HCT116 (cell line): ENCODE data around the gene STX2. TPM values are rescaled to one million over a fixed set of nuclear protein-coding genes. Genes with fewer than 3 reads are reported as not detected.

ENCODE experiments used
- ATAC-seq: fragments of 200-7000 bp; cut with Tn5 transposase; 2 replicates; pipeline ENCODE4 v1.9.1; 2020; ENCODE audit warnings: mild to moderate bottlenecking, moderate library complexity
- BruUV-seq: library from RNA; stranded (reverse); fragments of 400-500 nt; replicated peaks from 2 replicates; lab custom pipeline; 2021; lab: Mats Ljungman, UMichigan
- CTCF ChIA-PET: fragments of 300-600 bp; sonication (Branson Sonifier 250); formaldehyde crosslinking; loops from one replicate; lab custom pipeline; 2021; ENCODE audit warnings: antibody characterized with exemption; lab: Charles Lee
- POLR2A ChIA-PET: fragments of 300-600, 350-600 bp; sonication (Branson Sonifier 250); formaldehyde crosslinking; loops from one replicate; lab custom pipeline; 2021; ENCODE audit warnings: antibody characterized with exemption; lab: Charles Lee
- RAD21 ChIA-PET, 2 experiments: fragments of 300-600 bp; sonication (Branson Sonifier 250); formaldehyde crosslinking; loops; one replicate each; lab custom pipeline; 2023; ENCODE audit warnings: low total read pairs in 2 of 2; ENCODE audit not compliant: uncharacterized antibody in 2 of 2, unreplicated experiment in 2 of 2, low non-redundant PET in 1 of 2; lab: Charles Lee
- DNase-seq: peaks from one replicate; pipeline ENCODE4 v3.0.0-alpha.2; 2010; ENCODE audit warnings: low read depth, low spot score
- H2AFZ ChIP-seq: fragments of 200-600 bp; shearing (Covaris generic), sonication (generic); 2 replicates; pipeline ENCODE4 v1.6.1; 2017; ENCODE audit warnings: low read depth, mixed run types, mixed read lengths, antibody characterized with exemption, low read length; ENCODE audit not compliant: poor library complexity, severe bottlenecking
- H3K27ac ChIP-seq: 2 replicates; pipeline ENCODE4 v1.5.1; 2012; ENCODE audit warnings: low read depth, low read length
- H3K27me3 ChIP-seq: fragments of 200-600 bp; sonication (generic); 2 replicates; pipeline ENCODE4 v1.6.1; 2016; ENCODE audit warnings: mixed run types, low read length, mixed read lengths; ENCODE audit not compliant: insufficient read depth
- H3K36me3 ChIP-seq, 2 experiments: fragments of 200-500 bp in 1 of 2; fragments of 200-600 bp in 1 of 2; sonication (Bioruptor generic) in 1 of 2; sonication (generic) in 1 of 2; 2 replicates each; pipeline versions ENCODE4 v1.5.1 to v1.6.1; 2014 to 2016; ENCODE audit warnings: low read length in 2 of 2, inconsistent platforms in 1 of 2, mixed read lengths in 1 of 2, mixed run types in 1 of 2; ENCODE audit not compliant: insufficient read depth in 2 of 2, control insufficient read depth in 1 of 2
- H3K4me1 ChIP-seq, 2 experiments: fragments of 200-600 bp in 1 of 2; sonication (generic) in 1 of 2; 2 replicates each; pipeline versions ENCODE4 v1.5.1 to v1.6.1; 2012 to 2017; ENCODE audit warnings: low read length in 2 of 2, inconsistent platforms in 1 of 2, mild to moderate bottlenecking in 1 of 2, mixed read lengths in 1 of 2, mixed run types in 1 of 2, moderate library complexity in 1 of 2; ENCODE audit not compliant: insufficient read depth in 2 of 2, control insufficient read depth in 1 of 2
- H3K4me2 ChIP-seq: fragments of 200-600 bp; sonication (generic); 2 replicates; pipeline ENCODE4 v1.6.1; 2017; ENCODE audit warnings: mixed run types, low read length, mixed read lengths
- H3K4me3 ChIP-seq, 2 experiments: fragments of 200-600 bp in 1 of 2; sonication (generic) in 1 of 2; replicated peaks in 1 of 2; 2 replicates each; pipeline ENCODE4 v1.5.1; 2011 to 2016; ENCODE audit warnings: low read length in 2 of 2, control low read depth in 1 of 2, low read depth in 1 of 2, mild to moderate bottlenecking in 1 of 2, mixed read lengths in 1 of 2, mixed run types in 1 of 2
- H3K79me2 ChIP-seq: fragments of 200-600 bp; sonication (generic); 2 replicates; pipeline ENCODE4 v1.6.1; 2017; ENCODE audit warnings: mild to moderate bottlenecking, mixed run types, low read length, moderate library complexity, mixed read lengths; ENCODE audit not compliant: insufficient read depth
- H3K9ac ChIP-seq: fragments of 200-600 bp; sonication (generic); 2 replicates; pipeline ENCODE4 v1.6.1; 2016; ENCODE audit warnings: low read length, mixed read lengths
- H3K9me2 ChIP-seq: fragments of 200-600 bp; sonication (generic), shearing (Covaris generic); 2 replicates; pipeline ENCODE4 v1.6.1; 2017; ENCODE audit warnings: mixed run types, mild to moderate bottlenecking, moderate library complexity; ENCODE audit not compliant: insufficient read depth
- H3K9me3 ChIP-seq, 2 experiments: fragments of 200-500 bp in 1 of 2; fragments of 200-600 bp in 1 of 2; sonication (Bioruptor generic) in 1 of 2; sonication (generic) in 1 of 2; 2 replicates each; pipeline ENCODE4 v1.6.1; 2014 to 2017; ENCODE audit warnings: low read length in 2 of 2, mixed read lengths in 2 of 2, inconsistent platforms in 1 of 2, low read depth in 1 of 2, mild to moderate bottlenecking in 1 of 2, mixed run types in 1 of 2, moderate library complexity in 1 of 2; ENCODE audit not compliant: control insufficient read depth in 1 of 2, insufficient read depth in 1 of 2
- H4K20me1 ChIP-seq: fragments of 200-600 bp; sonication (generic), shearing (Covaris generic); 2 replicates; pipeline ENCODE4 v1.6.1; 2017; ENCODE audit warnings: mixed run types, mild to moderate bottlenecking, moderate library complexity; ENCODE audit not compliant: insufficient read depth
- CBX3 ChIP-seq: IDR thresholded peaks from 2 replicates; pipeline ENCODE4 v1.6.1; 2012; ENCODE audit warnings: low read depth
- CEBPB ChIP-seq: IDR thresholded peaks from 2 replicates; pipeline ENCODE4 v1.6.1; 2012; ENCODE audit warnings: low read depth
- EGR1 ChIP-seq: IDR thresholded peaks from 2 replicates; pipeline ENCODE4 v1.6.1; 2012; ENCODE audit warnings: low read depth
- EZH2phosphoT487 ChIP-seq: fragments of 200-600 bp; IDR thresholded peaks from 2 replicates; pipeline ENCODE4 v1.6.1; 2018; ENCODE audit warnings: antibody characterized with exemption, borderline replicate concordance
- POLR2A ChIP-seq: IDR thresholded peaks from 2 replicates; pipeline ENCODE4 v1.7.0; 2011; ENCODE audit warnings: borderline replicate concordance; ENCODE audit not compliant: insufficient read depth, insufficient read length; ENCODE audit errors: extremely low read depth
- POLR2AphosphoS5 ChIP-seq: IDR thresholded peaks from 2 replicates; pipeline ENCODE4 v1.6.1; 2011; ENCODE audit warnings: mild to moderate bottlenecking, low read depth, low read length, moderate library complexity
- SIN3A ChIP-seq: IDR thresholded peaks from 2 replicates; pipeline ENCODE4 v1.6.1; 2012; ENCODE audit warnings: low read depth
- YY1 ChIP-seq: IDR thresholded peaks from 2 replicates; pipeline ENCODE4 v1.6.1; 2011; ENCODE audit warnings: low read length, low read depth, moderate library complexity, mild to moderate bottlenecking; ENCODE audit not compliant: insufficient replicate concordance; ENCODE audit errors: extremely low read depth
- ZFX ChIP-seq: fragments of 450-650 bp; IDR thresholded peaks from 2 replicates; pipeline ENCODE4 v1.6.1; 2017
- ZNF274 ChIP-seq: fragments of 200-500 bp; sonication (Bioruptor generic); IDR thresholded peaks from 2 replicates; pipeline ENCODE4 v1.6.1; 2014; ENCODE audit warnings: mild to moderate bottlenecking, low read depth, low read length, inconsistent platforms
- intact Hi-C: fragments of 100-400 bp; cut with micrococcal nuclease; formaldehyde crosslinking; loops from 2 replicates; pipeline ENCODE4 v1.10.0; 2022
- total RNA-seq: library from RNA; stranded (reverse); gene quantifications from one replicate; pipeline ENCODE4 v1.2.1, GENCODE V29; 2021; ENCODE audit not compliant: unreplicated experiment
- TF ChIP-seq, protein P1 (sequence below), 3 experiments: fragments of 200-600 bp in 1 of 3; sonication (generic) in 1 of 3; IDR thresholded peaks in 2 of 3; conservative IDR thresholded peaks in 1 of 3; 2 replicates each; pipeline ENCODE4 v1.5.1; 2012 to 2017; ENCODE audit warnings: low read depth in 2 of 3, low read length in 2 of 3, antibody characterized with exemption in 1 of 3, borderline replicate concordance in 1 of 3, control low read depth in 1 of 3, mild to moderate bottlenecking in 1 of 3, mixed read lengths in 1 of 3, mixed run types in 1 of 3, moderate library complexity in 1 of 3; ENCODE audit not compliant: insufficient read depth in 1 of 3
- TF ChIP-seq, protein P2 (sequence below): IDR thresholded peaks from 2 replicates; pipeline ENCODE4 v1.6.1; 2012; ENCODE audit warnings: low read depth
- TF ChIP-seq, protein P3 (sequence below): IDR thresholded peaks from 2 replicates; pipeline ENCODE4 v1.6.1; 2012

The STX2 gene
- total RNA-seq, 1 experiment from 2014 or later, result 19.2 TPM

DNA sequence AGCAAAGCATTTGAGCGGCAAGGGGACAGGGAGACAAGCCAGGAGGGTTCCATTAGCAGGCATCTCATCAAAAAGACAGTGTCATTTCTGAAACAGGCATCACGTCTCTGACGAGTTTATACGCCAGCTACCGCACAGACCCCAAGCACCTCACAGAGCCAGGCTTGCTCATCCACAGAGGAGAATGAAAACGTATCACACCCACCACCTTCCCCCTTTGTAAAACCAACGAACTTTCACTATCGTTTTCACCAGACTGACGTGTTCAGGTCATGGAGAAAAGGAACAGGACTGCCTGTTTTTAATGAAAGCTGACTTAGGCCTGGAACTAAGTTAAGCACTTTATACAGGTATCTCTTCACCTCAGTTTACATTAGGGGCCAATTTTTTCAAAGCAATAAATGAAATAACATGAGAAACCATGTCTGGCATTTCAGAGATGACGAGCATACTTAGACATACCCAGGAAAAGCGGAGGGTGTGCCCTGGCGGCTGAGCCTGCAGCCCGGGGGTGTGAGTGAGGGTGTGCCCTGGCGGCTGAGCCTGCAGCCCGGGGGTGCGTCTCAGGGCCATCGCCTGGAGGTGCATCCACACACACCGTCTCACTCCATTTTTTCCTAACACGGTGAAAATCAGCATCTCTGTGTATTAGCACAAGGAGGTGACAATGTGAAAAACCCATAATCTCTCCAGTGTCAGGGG lies 41.9 kb downstream of the STX2 start:
- TF ChIP-seq POLR2A (no peak), ZFX (no peak)
- ATAC-seq, result no peak
- BruUV-seq, result no TSS peak
- no peaks in the 10 kb centered on the region for H4K20me1 ChIP-seq
- no peaks in the 10 kb centered on the region for H3K9me2 ChIP-seq
- H3K27ac ChIP-seq, result no peak overlapping the region
- H3K4me3 ChIP-seq, result no peak overlapping the region
- H3K9ac ChIP-seq, result no peak overlapping the region
- intact Hi-C loops, result no loop called here
- no peaks in the 10 kb centered on the region for H3K4me1 ChIP-seq
- CTCF ChIA-PET, result no interaction called here
- RAD21 ChIA-PET, result no interaction called here
- no peaks in the 10 kb centered on the region for H3K79me2 ChIP-seq
- no peaks in the 10 kb centered on the region for H3K27me3 ChIP-seq
- no peaks in the 10 kb centered on the region for H3K9me3 ChIP-seq
- DNase-seq, result no peak
- no peak overlapping the region for H2AFZ ChIP-seq
- POLR2A ChIA-PET, result no interaction called here
- H3K36me3 ChIP-seq, result peaks cover 9 to 26% of the 10 kb centered on the region in 2 experiments; a peak in 3 of 4 replicates
- H3K4me2 ChIP-seq, result no peak overlapping the region

DNA sequence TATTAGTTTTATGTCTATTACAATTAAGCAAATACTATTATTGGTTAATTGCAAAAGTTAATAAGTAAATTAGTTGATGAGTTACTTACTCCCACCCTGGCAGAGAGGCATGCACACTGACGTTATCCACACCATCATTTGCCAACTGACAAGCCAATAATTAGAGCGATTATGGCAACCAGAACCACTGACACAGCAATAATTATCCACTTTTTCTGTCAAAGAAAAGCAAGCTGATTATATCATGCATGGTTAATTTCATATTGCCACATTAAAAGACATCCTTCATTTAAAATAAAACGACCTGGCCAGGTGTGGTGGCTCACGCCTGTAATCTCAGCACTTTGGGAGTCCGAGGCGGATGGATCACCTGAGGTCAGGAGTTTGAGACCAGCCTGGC lies 43.1 kb downstream of the STX2 start:
- no peak overlapping the region for H3K4me3 ChIP-seq
- no peaks in the 10 kb centered on the region for H3K9me2 ChIP-seq
- H4K20me1 ChIP-seq, result no peaks in the 10 kb centered on the region
- ChIA-PET POLR2A (no interaction called here), CTCF (interaction anchor here (1.2 kb wide), 1 partner anchor 18 kb away, joined by 4 read pairs; no protein-coding TSS in a partner anchor), RAD21 (no interaction called here)
- no peaks in the 10 kb centered on the region for H3K27me3 ChIP-seq
- no peak overlapping the region for H3K27ac ChIP-seq
- no peak overlapping the region for H2AFZ ChIP-seq
- no peak overlapping the region for H3K4me2 ChIP-seq
- peaks cover 9 to 25% of the 10 kb centered on the region in 2 experiments; a peak in 3 of 4 replicates for H3K36me3 ChIP-seq
- no peak overlapping the region for H3K9ac ChIP-seq
- H3K4me1 ChIP-seq, result no peaks in the 10 kb centered on the region
- no peaks in the 10 kb centered on the region for H3K9me3 ChIP-seq
- H3K79me2 ChIP-seq, result no peaks in the 10 kb centered on the region
- TF ChIP-seq CBX3, result no peak
- TF ChIP-seq EGR1, result no peak
- TF ChIP-seq CEBPB, result no peak
- TF ChIP-seq YY1, result no peak
- no peak for TF ChIP-seq POLR2A
- TF ChIP-seq, protein P1, sequence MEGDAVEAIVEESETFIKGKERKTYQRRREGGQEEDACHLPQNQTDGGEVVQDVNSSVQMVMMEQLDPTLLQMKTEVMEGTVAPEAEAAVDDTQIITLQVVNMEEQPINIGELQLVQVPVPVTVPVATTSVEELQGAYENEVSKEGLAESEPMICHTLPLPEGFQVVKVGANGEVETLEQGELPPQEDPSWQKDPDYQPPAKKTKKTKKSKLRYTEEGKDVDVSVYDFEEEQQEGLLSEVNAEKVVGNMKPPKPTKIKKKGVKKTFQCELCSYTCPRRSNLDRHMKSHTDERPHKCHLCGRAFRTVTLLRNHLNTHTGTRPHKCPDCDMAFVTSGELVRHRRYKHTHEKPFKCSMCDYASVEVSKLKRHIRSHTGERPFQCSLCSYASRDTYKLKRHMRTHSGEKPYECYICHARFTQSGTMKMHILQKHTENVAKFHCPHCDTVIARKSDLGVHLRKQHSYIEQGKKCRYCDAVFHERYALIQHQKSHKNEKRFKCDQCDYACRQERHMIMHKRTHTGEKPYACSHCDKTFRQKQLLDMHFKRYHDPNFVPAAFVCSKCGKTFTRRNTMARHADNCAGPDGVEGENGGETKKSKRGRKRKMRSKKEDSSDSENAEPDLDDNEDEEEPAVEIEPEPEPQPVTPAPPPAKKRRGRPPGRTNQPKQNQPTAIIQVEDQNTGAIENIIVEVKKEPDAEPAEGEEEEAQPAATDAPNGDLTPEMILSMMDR (IDR thresholded peaks at IDR 0.05 in 2 of 3, conservative IDR thresholded peaks at IDR 0.05 in 1 of 3; ENCODE audit: borderline replicate concordance in 1 of 3, insufficient read depth in 1 of 3, low read depth in 2 of 3, low read length in 2 of 3), result no peak
- TF ChIP-seq ZNF274, result no peak
- TF ChIP-seq SIN3A, result no peak
- TF ChIP-seq, protein P2, sequence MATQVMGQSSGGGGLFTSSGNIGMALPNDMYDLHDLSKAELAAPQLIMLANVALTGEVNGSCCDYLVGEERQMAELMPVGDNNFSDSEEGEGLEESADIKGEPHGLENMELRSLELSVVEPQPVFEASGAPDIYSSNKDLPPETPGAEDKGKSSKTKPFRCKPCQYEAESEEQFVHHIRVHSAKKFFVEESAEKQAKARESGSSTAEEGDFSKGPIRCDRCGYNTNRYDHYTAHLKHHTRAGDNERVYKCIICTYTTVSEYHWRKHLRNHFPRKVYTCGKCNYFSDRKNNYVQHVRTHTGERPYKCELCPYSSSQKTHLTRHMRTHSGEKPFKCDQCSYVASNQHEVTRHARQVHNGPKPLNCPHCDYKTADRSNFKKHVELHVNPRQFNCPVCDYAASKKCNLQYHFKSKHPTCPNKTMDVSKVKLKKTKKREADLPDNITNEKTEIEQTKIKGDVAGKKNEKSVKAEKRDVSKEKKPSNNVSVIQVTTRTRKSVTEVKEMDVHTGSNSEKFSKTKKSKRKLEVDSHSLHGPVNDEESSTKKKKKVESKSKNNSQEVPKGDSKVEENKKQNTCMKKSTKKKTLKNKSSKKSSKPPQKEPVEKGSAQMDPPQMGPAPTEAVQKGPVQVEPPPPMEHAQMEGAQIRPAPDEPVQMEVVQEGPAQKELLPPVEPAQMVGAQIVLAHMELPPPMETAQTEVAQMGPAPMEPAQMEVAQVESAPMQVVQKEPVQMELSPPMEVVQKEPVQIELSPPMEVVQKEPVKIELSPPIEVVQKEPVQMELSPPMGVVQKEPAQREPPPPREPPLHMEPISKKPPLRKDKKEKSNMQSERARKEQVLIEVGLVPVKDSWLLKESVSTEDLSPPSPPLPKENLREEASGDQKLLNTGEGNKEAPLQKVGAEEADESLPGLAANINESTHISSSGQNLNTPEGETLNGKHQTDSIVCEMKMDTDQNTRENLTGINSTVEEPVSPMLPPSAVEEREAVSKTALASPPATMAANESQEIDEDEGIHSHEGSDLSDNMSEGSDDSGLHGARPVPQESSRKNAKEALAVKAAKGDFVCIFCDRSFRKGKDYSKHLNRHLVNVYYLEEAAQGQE, result no peak
- TF ChIP-seq EZH2phosphoT487, result no peak
- TF ChIP-seq, protein P3, sequence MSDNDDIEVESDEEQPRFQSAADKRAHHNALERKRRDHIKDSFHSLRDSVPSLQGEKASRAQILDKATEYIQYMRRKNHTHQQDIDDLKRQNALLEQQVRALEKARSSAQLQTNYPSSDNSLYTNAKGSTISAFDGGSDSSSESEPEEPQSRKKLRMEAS, result no peak
- TF ChIP-seq POLR2AphosphoS5, result no peak
- TF ChIP-seq, all 23 proteins: peak for 0
- no peak for DNase-seq
- no TSS peak for BruUV-seq
- intact Hi-C loops, result no loop called here
- ATAC-seq, result no peak
